ENCODE results near the gene TCF12.

DNA sequence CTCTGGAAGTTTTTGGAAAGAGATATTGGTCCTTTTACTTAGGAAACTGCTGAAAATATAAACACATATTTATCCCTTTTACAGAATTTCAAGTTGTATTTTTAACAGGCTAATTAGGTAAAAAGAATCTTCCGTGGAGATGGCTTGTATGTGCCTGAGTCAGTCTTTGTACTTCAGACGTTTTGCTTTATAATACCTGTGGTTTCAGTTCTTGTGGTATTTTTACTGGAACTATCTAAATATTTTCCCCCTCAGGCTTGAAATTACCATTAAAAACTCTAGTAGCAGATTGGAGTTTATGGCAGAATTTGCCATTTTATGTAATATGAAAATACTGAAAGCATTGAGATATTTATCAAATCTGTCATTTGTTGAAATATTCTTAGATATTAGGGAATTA is 306.2 kb downstream of the TCF12 start:
- TF ChIP-seq, protein P1, sequence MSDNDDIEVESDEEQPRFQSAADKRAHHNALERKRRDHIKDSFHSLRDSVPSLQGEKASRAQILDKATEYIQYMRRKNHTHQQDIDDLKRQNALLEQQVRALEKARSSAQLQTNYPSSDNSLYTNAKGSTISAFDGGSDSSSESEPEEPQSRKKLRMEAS (IDR thresholded peaks at IDR 0.05; ENCODE audit: insufficient read depth, insufficient read length), result no peak
- TF ChIP-seq, protein P2, sequence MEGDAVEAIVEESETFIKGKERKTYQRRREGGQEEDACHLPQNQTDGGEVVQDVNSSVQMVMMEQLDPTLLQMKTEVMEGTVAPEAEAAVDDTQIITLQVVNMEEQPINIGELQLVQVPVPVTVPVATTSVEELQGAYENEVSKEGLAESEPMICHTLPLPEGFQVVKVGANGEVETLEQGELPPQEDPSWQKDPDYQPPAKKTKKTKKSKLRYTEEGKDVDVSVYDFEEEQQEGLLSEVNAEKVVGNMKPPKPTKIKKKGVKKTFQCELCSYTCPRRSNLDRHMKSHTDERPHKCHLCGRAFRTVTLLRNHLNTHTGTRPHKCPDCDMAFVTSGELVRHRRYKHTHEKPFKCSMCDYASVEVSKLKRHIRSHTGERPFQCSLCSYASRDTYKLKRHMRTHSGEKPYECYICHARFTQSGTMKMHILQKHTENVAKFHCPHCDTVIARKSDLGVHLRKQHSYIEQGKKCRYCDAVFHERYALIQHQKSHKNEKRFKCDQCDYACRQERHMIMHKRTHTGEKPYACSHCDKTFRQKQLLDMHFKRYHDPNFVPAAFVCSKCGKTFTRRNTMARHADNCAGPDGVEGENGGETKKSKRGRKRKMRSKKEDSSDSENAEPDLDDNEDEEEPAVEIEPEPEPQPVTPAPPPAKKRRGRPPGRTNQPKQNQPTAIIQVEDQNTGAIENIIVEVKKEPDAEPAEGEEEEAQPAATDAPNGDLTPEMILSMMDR (IDR thresholded peaks at IDR 0.05; ENCODE audit: extremely low read depth in 1 of 2, insufficient read depth in 1 of 2, low read depth in 1 of 2, low read length in 2 of 2), result no peak
- no peak for TF ChIP-seq POLR2A (IDR thresholded peaks at IDR 0.05; ENCODE audit: low read depth, low read length)
- TF ChIP-seq POLR2AphosphoS5 (IDR thresholded peaks at IDR 0.05; ENCODE audit: insufficient read depth, low read depth, low read length), result no peak
- no peak for TF ChIP-seq JUN (IDR thresholded peaks at IDR 0.05; ENCODE audit: borderline replicate concordance, insufficient read depth, insufficient read length, low read depth)
